Ishikawa (cell line): Measurements from ENCODE around the gene FAM120B.

Experiments used
- CREB1 ChIP-seq: IDR thresholded peaks from 2 replicates; pipeline ENCODE4 v1.6.1; 2012; ENCODE audit warnings: low read depth
- FOXM1 ChIP-seq: IDR thresholded peaks from 2 replicates; pipeline ENCODE4 v1.6.1; 2012; ENCODE audit warnings: low read depth, borderline replicate concordance
- MAX ChIP-seq: IDR thresholded peaks from 2 replicates; pipeline ENCODE4 v1.6.1; 2012
- YY1 ChIP-seq: IDR thresholded peaks from 2 replicates; pipeline ENCODE4 v1.6.1; 2012; ENCODE audit warnings: low read depth

DNA sequence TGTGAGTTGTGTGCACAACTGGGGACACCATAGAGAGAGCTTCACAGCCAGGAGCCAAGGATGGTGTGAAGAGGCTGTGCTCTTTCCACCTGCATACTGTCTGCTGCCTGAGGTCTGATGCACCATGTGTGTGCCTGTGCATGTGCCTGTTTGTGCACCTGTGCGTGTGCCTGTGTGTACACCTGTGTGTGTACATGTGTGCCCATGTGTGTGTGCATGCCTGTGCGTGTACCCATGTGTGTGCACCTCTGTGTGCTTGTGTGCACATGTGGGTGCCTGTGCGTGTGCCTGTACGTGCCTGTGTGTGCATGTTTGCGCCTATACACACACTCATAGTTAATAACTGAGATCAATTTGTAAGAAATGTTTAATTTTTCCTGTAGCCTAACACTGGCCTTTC, 51.3 kb downstream of the FAM120B start:
- TF ChIP-seq FOXM1 (no peak), MAX (no peak), CREB1 (no peak), YY1 (no peak)
